A549 (cell line): Measurements from ENCODE around the gene ZNF710. TPM values are rescaled to one million over a fixed set of nuclear protein-coding genes. Genes with fewer than 3 reads are reported as not detected.

ENCODE experiments used
- ATAC-seq, 2 experiments: fragments of 200-7000 bp in 1 of 2; fragments of >200 bp in 1 of 2; cut with Nextera tagmentation in 1 of 2; cut with Tn5 transposase in 1 of 2; 3 replicates each; pipeline versions ENCODE4 v1.8.0 to v1.9.1; 2018 to 2020; ENCODE audit warnings: mild to moderate bottlenecking in 1 of 2, moderate library complexity in 1 of 2
- CTCF ChIA-PET: fragments of 300-600 bp; sonication (Branson Sonifier 250); formaldehyde crosslinking; extraction: SDS; loops from one replicate; lab custom pipeline; 2021; ENCODE audit warnings: antibody characterized with exemption, inconsistent platforms; lab: Yijun Ruan, JAX
- POLR2A ChIA-PET: fragments of 350-600 bp; formaldehyde crosslinking; extraction: SDS; loops from one replicate; lab custom pipeline; 2021; ENCODE audit warnings: antibody characterized with exemption, inconsistent platforms; lab: Yijun Ruan, JAX
- DNase-seq, 2 experiments: peaks; one replicate each; pipeline versions ENCODE4 v3.0.0 to v3.0.0-alpha.2; 2011 to 2016; ENCODE audit warnings: low read depth in 1 of 2, low spot score in 1 of 2
- FAIRE-seq: peaks from 2 replicates; lab custom pipeline; 2011; peaks lifted over from hg19 to GRCh38; lab: Jason Lieb, UNC
- H3K27ac ChIP-seq, 2 experiments: fragments of >200 bp; sonication (Bioruptor Twin); formaldehyde crosslinking; 3 replicates each; pipeline ENCODE4 v1.5.1; 2016 to 2017
- H3K4me1 ChIP-seq: fragments of >200 bp; sonication (Bioruptor Twin); formaldehyde crosslinking; 3 replicates; pipeline ENCODE4 v1.6.1; 2016
- H3K4me2 ChIP-seq: fragments of >200 bp; sonication (Bioruptor Twin); formaldehyde crosslinking; 3 replicates; pipeline ENCODE4 v1.6.1; 2016
- H3K4me3 ChIP-seq: fragments of >200 bp; sonication (Bioruptor Twin); formaldehyde crosslinking; 3 replicates; pipeline ENCODE4 v1.5.1; 2016
- H3K9me3 ChIP-seq: fragments of >200 bp; sonication (Bioruptor Twin); formaldehyde crosslinking; 3 replicates; pipeline ENCODE4 v1.6.1; 2016
- CEBPB ChIP-seq, 2 experiments: fragments of >200 bp in 1 of 2; sonication (Bioruptor Twin) in 1 of 2; formaldehyde crosslinking in 1 of 2; IDR thresholded peaks; 2 replicates each; pipeline ENCODE4 v1.6.1; 2012 to 2016
- CHD2 ChIP-seq: fragments of 150-350 bp; IDR thresholded peaks from 2 replicates; pipeline ENCODE4 v1.6.1; 2014; ENCODE audit warnings: low read length; ENCODE audit not compliant: partially characterized antibody
- EHF ChIP-seq: fragments of 250-450 bp; sonication (Bioruptor Pico); IDR thresholded peaks from 2 replicates; pipeline ENCODE4 v1.5.0; 2020; ENCODE audit warnings: mild to moderate bottlenecking
- EP300 ChIP-seq, 2 experiments: fragments of >200 bp; sonication (Bioruptor Twin); formaldehyde crosslinking; IDR thresholded peaks; 2 replicates in 1 of 2; 3 replicates in 1 of 2; pipeline ENCODE4 v1.6.1; 2016 to 2017
- FOSB ChIP-seq: fragments of 250-450 bp; sonication (Bioruptor Pico); IDR thresholded peaks from 2 replicates; pipeline ENCODE4 v1.5.0; 2020; ENCODE audit warnings: mild to moderate bottlenecking, moderate library complexity
- FOXS1 ChIP-seq: fragments of 250-450 bp; sonication (Bioruptor Pico); IDR thresholded peaks from 2 replicates; pipeline ENCODE4 v1.5.0; 2020; ENCODE audit warnings: mild to moderate bottlenecking, moderate library complexity
- HOXA7 ChIP-seq: fragments of 250-450 bp; sonication (Bioruptor Pico); IDR thresholded peaks from 2 replicates; pipeline ENCODE4 v1.5.0; 2020; ENCODE audit warnings: mild to moderate bottlenecking, moderate library complexity
- JUNB ChIP-seq: fragments of >200 bp; sonication (Bioruptor Twin); formaldehyde crosslinking; IDR thresholded peaks from 2 replicates; pipeline ENCODE4 v1.6.1; 2016
- MAZ ChIP-seq: fragments of 150-350 bp; IDR thresholded peaks from 2 replicates; pipeline ENCODE4 v1.6.1; 2014; ENCODE audit warnings: antibody characterized with exemption, low read depth, low read length, borderline replicate concordance
- NR3C1 ChIP-seq: fragments of >200 bp; sonication (Bioruptor Twin); formaldehyde crosslinking; IDR thresholded peaks from 3 replicates; pipeline ENCODE4 v1.6.1; 2017
- POLR2AphosphoS2 ChIP-seq: conservative IDR thresholded peaks from 2 replicates; pipeline ENCODE4 v1.6.1; 2012; ENCODE audit warnings: low read length, improper control_type of control experiment, inconsistent platforms
- ZNF302 ChIP-seq: fragments of 250-450 bp; sonication (Bioruptor Pico); IDR thresholded peaks from 2 replicates; pipeline ENCODE4 v1.9.0; 2021; ENCODE audit warnings: inconsistent platforms, mild to moderate bottlenecking, moderate library complexity
- WGBS: methylation state at CpG from one replicate; pipeline ENCODE4 v1.1.6; 2017; ENCODE audit errors: missing lambda C conversion rate; 5-methylcytosine and 5-hydroxymethylcytosine counted together
- polyA plus RNA-seq, 4 experiments: library from polyadenylated mRNA; depleted of rRNA in 3 of 4; stranded (reverse); fragments of >200 nt; fragmentation: RNase III in 1 of 4; extraction: RNeasy Plus Mini Kit Qiagen cat#74134 plus additional on column Dnase treatment in 1 of 4; gene quantifications; 2 replicates in 3 of 4; 3 replicates in 1 of 4; pipeline ENCODE4 v1.2.3, GENCODE V29; 2011 to 2017
- TF ChIP-seq, protein P1 (sequence below): IDR thresholded peaks from 2 replicates; pipeline ENCODE4 v1.6.1; 2012; ENCODE audit warnings: low read depth, borderline replicate concordance
- TF ChIP-seq, protein P2 (sequence below): fragments of 150-350 bp; IDR thresholded peaks from 2 replicates; pipeline ENCODE4 v1.6.1; 2014; ENCODE audit warnings: low read depth, mild to moderate bottlenecking, low read length
- TF ChIP-seq, protein P3 (sequence below): IDR thresholded peaks from 2 replicates; pipeline ENCODE4 v1.6.1; 2012

ZNF710 gene
- polyA plus RNA-seq, 2 of the 4 experiments (the other 2 are of a cell fraction), result 2.6 to 7.8 TPM

DNA sequence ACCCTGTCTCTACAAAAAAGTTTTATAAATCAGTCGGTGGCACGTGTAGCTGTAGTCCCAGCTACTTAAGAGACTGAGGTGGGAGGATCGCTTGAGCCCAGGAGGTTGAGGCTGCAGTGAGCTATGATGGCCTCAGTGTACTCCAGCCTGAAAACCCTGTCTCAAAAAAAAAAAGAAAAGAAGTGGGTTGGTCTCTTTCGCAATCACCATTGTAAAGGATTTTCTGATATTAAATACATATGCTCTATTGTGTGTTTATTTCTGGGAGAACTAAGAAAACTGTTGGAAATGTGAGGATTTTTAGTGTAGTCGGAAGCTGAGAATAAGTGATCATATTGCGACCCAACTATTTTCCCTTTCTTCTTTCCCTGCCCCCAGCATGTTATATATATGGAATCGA lies 7.5 kb downstream of the ZNF710 start:
- TF ChIP-seq CEBPB (IDR thresholded peaks at IDR 0.05) (peak; percentile 69 to 81; a peak in 3 of 4 replicates), ZNF302 (CRISPR knock-in tag) (no peak)
- TF ChIP-seq, all 56 proteins: peak for 1
- WGBS, result 93% methylated on average over 7 of the region's 7 CpGs
- peaks cover 26% of the 10 kb centered on the region for H3K9me3 ChIP-seq
- H3K27ac ChIP-seq, result no peak overlapping the region
- CTCF ChIA-PET, result no interaction called here
- no peak overlapping the region for H3K4me2 ChIP-seq
- H3K4me1 ChIP-seq, result peaks cover 25% of the 10 kb centered on the region
- POLR2A ChIA-PET, result no interaction called here
- no peak overlapping the region for H3K4me3 ChIP-seq
- ATAC-seq (no peak), FAIRE-seq (no peak), DNase-seq (no peak)

DNA sequence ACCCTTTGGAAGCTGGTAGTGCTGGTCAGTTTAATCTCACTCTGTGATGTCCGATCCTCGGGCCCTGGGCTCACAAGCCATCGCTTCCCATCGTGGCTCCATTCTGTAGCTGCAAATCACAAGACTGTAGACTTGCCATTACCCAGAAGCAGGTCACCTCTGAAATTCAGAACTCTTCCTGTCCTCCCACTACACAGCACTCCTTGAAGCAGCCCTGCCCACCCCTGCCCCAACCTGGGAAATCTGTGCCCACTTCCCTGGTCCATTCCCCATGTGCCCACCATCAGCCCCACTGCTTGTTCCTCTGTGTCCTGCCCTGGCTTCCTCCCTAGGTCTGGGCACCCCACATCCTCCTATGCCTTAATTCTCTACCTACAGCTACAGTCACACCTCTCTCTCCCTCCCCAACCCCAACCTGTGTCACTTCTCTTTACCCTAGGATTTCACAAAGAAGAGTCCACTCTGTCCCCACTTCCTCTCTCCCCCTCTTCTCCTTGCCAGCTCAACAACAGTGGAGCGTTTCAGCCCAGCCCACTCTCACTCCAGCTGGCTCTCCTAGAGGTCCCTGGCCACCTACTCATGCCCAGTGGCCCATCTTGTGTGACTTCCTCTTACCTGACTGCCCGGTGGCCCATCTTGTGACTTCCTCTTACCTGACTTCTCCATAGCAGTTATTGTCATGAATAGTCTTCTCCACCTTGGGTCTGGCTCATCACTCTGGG lies 8.3 kb downstream of the ZNF710 start:
- H3K4me1 ChIP-seq, result peaks cover 16% of the 10 kb centered on the region
- DNase-seq, result no peak
- no peak for ATAC-seq
- H3K27ac ChIP-seq, result no peak overlapping the region
- WGBS, result 92% methylated on average over 6 of the region's 6 CpGs
- POLR2A ChIA-PET, result no interaction called here
- H3K9me3 ChIP-seq, result peaks cover 26% of the 10 kb centered on the region
- H3K4me3 ChIP-seq, result no peak overlapping the region
- CTCF ChIA-PET, result no interaction called here
- H3K4me2 ChIP-seq, result no peak overlapping the region
- FAIRE-seq, result no peak
- TF ChIP-seq NR3C1 (no peak), EP300 (IDR thresholded peaks at IDR 0.05) (no peak), FOXS1 (no peak), FOSB (no peak), JUNB (no peak), CHD2 (no peak), MAZ (no peak), POLR2AphosphoS2 (no peak)
- TF ChIP-seq, protein P1, sequence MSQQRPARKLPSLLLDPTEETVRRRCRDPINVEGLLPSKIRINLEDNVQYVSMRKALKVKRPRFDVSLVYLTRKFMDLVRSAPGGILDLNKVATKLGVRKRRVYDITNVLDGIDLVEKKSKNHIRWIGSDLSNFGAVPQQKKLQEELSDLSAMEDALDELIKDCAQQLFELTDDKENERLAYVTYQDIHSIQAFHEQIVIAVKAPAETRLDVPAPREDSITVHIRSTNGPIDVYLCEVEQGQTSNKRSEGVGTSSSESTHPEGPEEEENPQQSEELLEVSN, result no peak
- TF ChIP-seq, protein P2, sequence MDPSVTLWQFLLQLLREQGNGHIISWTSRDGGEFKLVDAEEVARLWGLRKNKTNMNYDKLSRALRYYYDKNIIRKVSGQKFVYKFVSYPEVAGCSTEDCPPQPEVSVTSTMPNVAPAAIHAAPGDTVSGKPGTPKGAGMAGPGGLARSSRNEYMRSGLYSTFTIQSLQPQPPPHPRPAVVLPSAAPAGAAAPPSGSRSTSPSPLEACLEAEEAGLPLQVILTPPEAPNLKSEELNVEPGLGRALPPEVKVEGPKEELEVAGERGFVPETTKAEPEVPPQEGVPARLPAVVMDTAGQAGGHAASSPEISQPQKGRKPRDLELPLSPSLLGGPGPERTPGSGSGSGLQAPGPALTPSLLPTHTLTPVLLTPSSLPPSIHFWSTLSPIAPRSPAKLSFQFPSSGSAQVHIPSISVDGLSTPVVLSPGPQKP, result no peak
- TF ChIP-seq, protein P3, sequence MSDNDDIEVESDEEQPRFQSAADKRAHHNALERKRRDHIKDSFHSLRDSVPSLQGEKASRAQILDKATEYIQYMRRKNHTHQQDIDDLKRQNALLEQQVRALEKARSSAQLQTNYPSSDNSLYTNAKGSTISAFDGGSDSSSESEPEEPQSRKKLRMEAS, result no peak

DNA sequence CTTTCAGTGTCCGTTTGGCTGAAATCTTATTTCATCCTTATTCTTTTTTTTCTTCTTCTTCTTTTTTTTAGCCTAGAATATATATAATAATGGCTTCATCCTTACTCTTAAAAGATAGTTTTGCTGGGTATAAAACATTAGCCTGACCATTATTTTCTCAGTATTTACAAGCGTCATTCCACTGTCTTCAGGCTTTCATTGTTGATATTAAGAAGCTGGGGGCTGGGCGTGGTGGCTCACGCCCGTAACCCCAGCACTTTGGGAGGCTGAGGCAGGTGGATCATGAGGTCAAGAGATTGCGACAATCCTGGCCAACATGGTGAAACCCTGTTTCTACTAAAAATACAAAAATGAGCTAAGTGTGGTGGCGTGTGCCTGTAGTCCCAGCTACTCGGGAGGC lies 10.6 kb downstream of the ZNF710 start:
- TF ChIP-seq EP300 (IDR thresholded peaks at IDR 0.05), result no peak
- no peak for TF ChIP-seq EHF (CRISPR knock-in tag)
- peak in 1 of 2 experiments; percentile 15; a peak in 1 of 4 replicates for TF ChIP-seq CEBPB (IDR thresholded peaks at IDR 0.05)
- no peak for TF ChIP-seq JUNB
- TF ChIP-seq, all 56 proteins: peak for 1
- no peak for ATAC-seq
- 61% methylated on average over 8 of the region's 8 CpGs for WGBS
- DNase-seq, result no peak
- Histone ChIP-seq H3K4me3 (no peak overlapping the region), H3K9me3 (peaks cover 26% of the 10 kb centered on the region), H3K4me1 (peaks cover 5% of the 10 kb centered on the region; the same call in 2 of the 3 replicates), H3K27ac (no peak overlapping the region), H3K4me2 (no peak overlapping the region)
- ChIA-PET POLR2A (interaction anchor here (0.7 kb wide), 1 partner anchor 95 kb away, joined by 4 read pairs; no protein-coding TSS in a partner anchor), CTCF (interaction anchor here (0.5 to 1.4 kb wide), 3 partner anchors 11 to 82 kb away, joined by 3 read pairs; no protein-coding TSS in a partner anchor)
- FAIRE-seq, result no peak

DNA sequence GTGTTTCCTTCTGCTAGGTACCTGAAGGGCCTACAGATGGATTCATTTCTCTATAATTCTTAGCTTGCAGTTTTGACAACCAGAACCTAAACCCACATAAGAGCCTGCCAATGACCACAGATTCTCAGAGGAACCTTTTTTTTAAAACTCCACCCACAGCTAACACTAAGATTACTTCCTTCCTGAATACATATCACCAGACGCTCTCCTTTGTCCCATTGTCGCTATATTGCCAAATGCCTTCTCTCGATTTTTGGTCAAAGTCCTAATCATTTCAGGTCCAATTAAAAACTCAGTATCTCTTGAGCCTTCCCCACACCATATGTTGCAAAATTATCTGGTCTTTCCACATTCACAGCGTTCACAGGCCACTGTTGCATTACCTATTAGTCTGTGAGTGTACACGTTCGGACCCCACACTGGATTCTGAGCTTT lies 12.4 kb downstream of the ZNF710 start:
- no peak overlapping the region for H3K4me3 ChIP-seq
- WGBS, result 94% methylated on average over 6 of the region's 6 CpGs
- no peak overlapping the region for H3K27ac ChIP-seq
- no peak for ATAC-seq
- no peak for TF ChIP-seq HOXA7 (CRISPR knock-in tag)
- ChIA-PET CTCF (interaction anchor here (0.5 to 1.8 kb wide), 5 partner anchors 9 to 275 kb away, joined by 3 to 5 read pairs (median 3); no protein-coding TSS in a partner anchor), POLR2A (no interaction called here)
- peaks cover 26% of the 10 kb centered on the region for H3K9me3 ChIP-seq
- peaks cover 5% of the 10 kb centered on the region; the same call in 2 of the 3 replicates for H3K4me1 ChIP-seq
- FAIRE-seq, result no peak
- no peak for DNase-seq
- no peak overlapping the region for H3K4me2 ChIP-seq
